ENCODE results near the gene KHK.

DNA sequence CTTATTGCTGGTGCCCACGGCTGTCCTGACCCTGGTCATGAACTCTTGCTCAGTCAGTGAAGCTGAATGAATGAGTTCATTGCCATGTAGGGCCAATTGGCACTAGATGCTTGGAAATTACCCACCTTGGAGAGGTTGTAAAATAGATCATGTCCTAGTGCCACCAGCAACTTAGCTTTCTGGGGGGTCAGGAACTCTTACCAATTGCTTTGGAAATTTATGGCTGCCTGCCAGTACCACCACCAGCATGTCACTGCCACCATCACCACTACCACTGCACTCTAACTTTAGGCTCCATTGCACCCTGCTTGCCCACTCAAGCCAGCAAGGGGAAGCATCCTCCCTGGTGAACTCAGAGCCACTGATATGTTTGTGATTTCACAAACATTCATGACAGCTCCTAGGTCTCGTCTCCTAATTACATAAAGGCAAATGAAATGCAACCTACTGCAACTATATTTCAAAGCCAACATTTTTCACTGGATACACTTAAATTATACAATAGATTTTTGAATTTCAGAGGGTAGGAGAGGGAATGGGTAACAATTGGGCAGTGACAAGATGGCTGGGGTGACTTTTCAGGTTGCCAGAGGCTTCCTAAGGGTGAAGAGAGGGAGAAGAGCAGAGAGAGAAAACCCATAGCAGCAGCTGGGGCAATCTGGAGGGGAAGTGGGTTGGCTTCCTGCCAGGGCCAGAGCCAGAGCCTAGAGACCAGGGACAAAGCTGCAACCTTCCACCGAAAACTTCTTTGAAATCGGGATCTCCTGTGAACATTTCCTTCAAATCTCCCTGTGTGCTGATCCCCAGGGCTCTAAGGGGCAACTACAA, 11.6 kb upstream of the KHK start:
- TF ChIP-seq, protein P1, sequence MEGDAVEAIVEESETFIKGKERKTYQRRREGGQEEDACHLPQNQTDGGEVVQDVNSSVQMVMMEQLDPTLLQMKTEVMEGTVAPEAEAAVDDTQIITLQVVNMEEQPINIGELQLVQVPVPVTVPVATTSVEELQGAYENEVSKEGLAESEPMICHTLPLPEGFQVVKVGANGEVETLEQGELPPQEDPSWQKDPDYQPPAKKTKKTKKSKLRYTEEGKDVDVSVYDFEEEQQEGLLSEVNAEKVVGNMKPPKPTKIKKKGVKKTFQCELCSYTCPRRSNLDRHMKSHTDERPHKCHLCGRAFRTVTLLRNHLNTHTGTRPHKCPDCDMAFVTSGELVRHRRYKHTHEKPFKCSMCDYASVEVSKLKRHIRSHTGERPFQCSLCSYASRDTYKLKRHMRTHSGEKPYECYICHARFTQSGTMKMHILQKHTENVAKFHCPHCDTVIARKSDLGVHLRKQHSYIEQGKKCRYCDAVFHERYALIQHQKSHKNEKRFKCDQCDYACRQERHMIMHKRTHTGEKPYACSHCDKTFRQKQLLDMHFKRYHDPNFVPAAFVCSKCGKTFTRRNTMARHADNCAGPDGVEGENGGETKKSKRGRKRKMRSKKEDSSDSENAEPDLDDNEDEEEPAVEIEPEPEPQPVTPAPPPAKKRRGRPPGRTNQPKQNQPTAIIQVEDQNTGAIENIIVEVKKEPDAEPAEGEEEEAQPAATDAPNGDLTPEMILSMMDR (IDR thresholded peaks at IDR 0.05) = no peak
- TF ChIP-seq POLR2A (IDR thresholded peaks at IDR 0.05) = no peak
